Body of pancreas (tissue), 4 donors: ENCODE results near the gene DNAJC11. TPM values are rescaled to one million over a fixed set of nuclear protein-coding genes. Genes with fewer than 3 reads are reported as not detected.

Source experiments
- ATAC-seq: fragments of 150-250 bp; one replicate; pipeline ENCODE4 v1.9.1; 2016
- DNase-seq, 4 donors: peaks; one replicate each; pipeline ENCODE4 v3.0.0-alpha.2; 2019
- H3K27ac ChIP-seq, 4 donors: fragments of 200-600 bp; sonication (generic); 1 replicate in 3 of 4; 2 replicates in 1 of 4; pipeline versions ENCODE4 v1.5.1 to v1.6.1; 2016 to 2019; ENCODE audit warnings: mild to moderate bottlenecking in 1 of 4, mixed read lengths in 1 of 4, moderate library complexity in 1 of 4
- H3K27me3 ChIP-seq, 2 donors: fragments of 200-600 bp; sonication (generic); one replicate each; pipeline ENCODE4 v1.6.0; 2016; ENCODE audit warnings: mild to moderate bottlenecking in 1 of 2
- H3K36me3 ChIP-seq, 2 donors: fragments of 200-600 bp; sonication (generic); replicated peaks in 1 of 2; 2 replicates each; pipeline ENCODE4 v1.5.1; 2016; ENCODE audit warnings: low read depth in 2 of 2; ENCODE audit not compliant: insufficient read depth in 1 of 2
- H3K4me1 ChIP-seq: fragments of 200-600 bp; sonication (generic); one replicate; pipeline ENCODE4 v1.6.0; 2016
- H3K4me3 ChIP-seq, 2 donors: fragments of 200-600 bp; sonication (generic); 1 replicate in 1 of 2; 2 replicates in 1 of 2; pipeline ENCODE4 v1.5.1; 2016 to 2019
- H3K9me3 ChIP-seq, 3 donors: fragments of 200-600 bp; sonication (generic); 1 replicate in 2 of 3; 2 replicates in 1 of 3; pipeline ENCODE4 v1.5.1; 2016
- POLR2A ChIP-seq, 3 donors: fragments of 450-650 bp; IDR thresholded peaks; one replicate each; pipeline ENCODE4 v1.6.1; 2016; ENCODE audit warnings: antibody characterized with exemption in 3 of 3, mild to moderate bottlenecking in 2 of 3
- WGBS, 2 donors: methylation state at CpG; one replicate each; pipeline ENCODE4 v1.1.5; 2017; 5-methylcytosine and 5-hydroxymethylcytosine counted together
- intact Hi-C: fragments of 100-400 bp; cut with DNase I; formaldehyde crosslinking; loops from one replicate; pipeline ENCODE4 v1.15.1; 2023
- total RNA-seq, 2 donors: library from RNA; depleted of rRNA; stranded (reverse); fragments of >200 nt; gene quantifications; one replicate each; pipeline ENCODE4 v1.1.0, GENCODE V29; 2016
- TF ChIP-seq, protein P1 (sequence below), 7 experiments: fragments of 450-650 bp in 4 of 7; fragments of 200-600 bp in 3 of 7; sonication (generic) in 3 of 7; IDR thresholded peaks; one replicate each; pipeline ENCODE4 v1.5.1; 2016 to 2019; ENCODE audit warnings: antibody characterized with exemption in 7 of 7

The DNAJC11 gene
- total RNA-seq, 2 donors from 2014 or later, result 16.1 to 88.3 TPM

DNA sequence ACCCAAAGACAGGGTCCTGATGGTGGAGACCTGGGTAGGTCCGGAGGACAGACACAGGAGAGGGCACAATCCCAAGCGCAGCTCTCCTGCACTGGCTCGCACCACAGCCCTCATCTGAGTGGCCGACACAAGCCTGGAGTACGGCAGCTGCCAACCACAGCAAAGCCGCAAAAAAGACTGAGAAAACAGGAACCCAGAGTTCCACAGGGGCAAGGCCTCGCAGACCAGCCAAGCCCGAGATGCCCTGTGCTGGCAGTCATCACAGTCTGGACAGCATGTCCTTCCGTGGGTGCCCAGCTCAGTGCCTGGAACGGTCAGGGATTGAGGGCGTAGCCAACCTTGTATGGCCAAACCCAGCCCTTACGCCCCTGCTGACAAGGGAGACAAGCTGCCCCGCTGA, 110.4 kb downstream of the DNAJC11 start:
- H3K36me3 ChIP-seq, result peaks cover 10 to 37% of the 10 kb centered on the region in 2 donors
- ATAC-seq (no peak), DNase-seq (peak in 1 of 4 donors; percentile 31)
- H3K4me1 ChIP-seq, result peaks cover 37% of the 10 kb centered on the region
- intact Hi-C loops, result no loop called here
- H3K27me3 ChIP-seq, result no peaks in the 10 kb centered on the region
- H3K4me3 ChIP-seq, result no peak overlapping the region
- H3K9me3 ChIP-seq, result no peaks in the 10 kb centered on the region
- TF ChIP-seq, protein P1, sequence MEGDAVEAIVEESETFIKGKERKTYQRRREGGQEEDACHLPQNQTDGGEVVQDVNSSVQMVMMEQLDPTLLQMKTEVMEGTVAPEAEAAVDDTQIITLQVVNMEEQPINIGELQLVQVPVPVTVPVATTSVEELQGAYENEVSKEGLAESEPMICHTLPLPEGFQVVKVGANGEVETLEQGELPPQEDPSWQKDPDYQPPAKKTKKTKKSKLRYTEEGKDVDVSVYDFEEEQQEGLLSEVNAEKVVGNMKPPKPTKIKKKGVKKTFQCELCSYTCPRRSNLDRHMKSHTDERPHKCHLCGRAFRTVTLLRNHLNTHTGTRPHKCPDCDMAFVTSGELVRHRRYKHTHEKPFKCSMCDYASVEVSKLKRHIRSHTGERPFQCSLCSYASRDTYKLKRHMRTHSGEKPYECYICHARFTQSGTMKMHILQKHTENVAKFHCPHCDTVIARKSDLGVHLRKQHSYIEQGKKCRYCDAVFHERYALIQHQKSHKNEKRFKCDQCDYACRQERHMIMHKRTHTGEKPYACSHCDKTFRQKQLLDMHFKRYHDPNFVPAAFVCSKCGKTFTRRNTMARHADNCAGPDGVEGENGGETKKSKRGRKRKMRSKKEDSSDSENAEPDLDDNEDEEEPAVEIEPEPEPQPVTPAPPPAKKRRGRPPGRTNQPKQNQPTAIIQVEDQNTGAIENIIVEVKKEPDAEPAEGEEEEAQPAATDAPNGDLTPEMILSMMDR (IDR thresholded peaks at IDR 0.05), result no peak
- no peak for TF ChIP-seq POLR2A (IDR thresholded peaks at IDR 0.05)
- H3K27ac ChIP-seq, result no peak overlapping the region
- WGBS, 2 donors, result 76 to 97% methylated on average over 6 to 13 of the region's 13 CpGs

DNA sequence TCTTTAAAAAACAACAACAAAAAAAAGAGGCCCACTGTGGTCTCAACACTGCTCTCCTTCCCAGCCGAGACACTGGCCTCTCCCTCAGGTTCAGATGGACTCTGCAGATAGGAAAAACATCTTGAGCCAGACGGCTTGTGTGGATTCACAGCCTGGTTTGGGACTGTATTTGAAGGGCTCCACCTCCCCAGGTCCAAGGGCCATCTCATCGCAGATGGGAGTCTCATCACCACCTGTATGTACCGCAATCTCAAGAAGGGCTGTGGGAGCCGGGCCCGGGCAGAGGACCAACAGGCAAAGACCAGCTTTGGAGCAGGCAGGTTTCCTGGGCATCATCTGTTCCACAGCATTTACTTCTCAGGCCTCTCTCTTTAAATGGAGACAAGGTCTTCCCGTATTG, 111.6 kb downstream of the DNAJC11 start:
- 81 to 82% methylated on average over 4 to 7 of the region's 7 CpGs for WGBS, 2 donors

DNA sequence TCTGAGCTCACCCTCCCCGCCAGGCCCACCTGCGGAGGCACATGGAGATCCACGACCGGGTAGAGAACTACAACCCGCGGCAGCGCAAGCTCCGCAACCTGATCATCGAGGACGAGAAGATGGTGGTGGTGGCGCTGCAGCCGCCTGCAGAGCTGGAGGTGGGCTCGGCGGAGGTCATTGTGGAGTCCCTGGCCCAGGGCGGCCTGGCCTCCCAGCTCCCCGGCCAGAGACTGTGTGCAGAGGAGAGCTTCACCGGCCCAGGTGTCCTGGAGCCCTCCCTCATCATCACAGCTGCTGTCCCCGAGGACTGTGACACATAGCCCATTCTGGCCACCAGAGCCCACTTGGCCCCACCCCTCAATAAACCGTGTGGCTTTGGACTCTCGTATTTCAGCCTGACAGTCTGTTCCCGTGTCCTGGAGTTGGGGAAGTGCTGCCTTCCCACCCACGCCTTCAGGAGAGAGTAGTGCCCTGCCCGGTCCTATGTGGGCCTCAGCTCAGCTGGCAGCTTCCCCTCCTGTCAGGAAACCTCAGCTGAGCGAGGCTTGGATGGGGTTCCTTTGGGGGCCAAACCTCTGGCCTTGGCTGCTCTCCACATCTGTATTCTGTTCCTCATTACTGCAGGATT, 112.6 kb downstream of the DNAJC11 start:
- DNase-seq (no peak), ATAC-seq (no peak)
- Histone ChIP-seq H3K4me3 (no peak overlapping the region), H3K4me1 (peaks cover 29% of the 10 kb centered on the region), H3K27me3 (no peaks in the 10 kb centered on the region), H3K36me3 (peaks cover 7 to 26% of the 10 kb centered on the region in 2 donors), H3K27ac (peak overlapping the region in 1 of 4 donors; percentile 20), H3K9me3 (no peaks in the 10 kb centered on the region)
- WGBS, 2 donors, result 83 to 94% methylated on average over 3 to 15 of the region's 24 CpGs
- intact Hi-C loops, result no loop called here
- no peak for TF ChIP-seq POLR2A (IDR thresholded peaks at IDR 0.05)

More for the DNA sequence above, 111.6 kb downstream of the DNAJC11 start:
- H3K27me3 ChIP-seq, result no peaks in the 10 kb centered on the region
- no peak overlapping the region for H3K4me3 ChIP-seq
- no peak overlapping the region for H3K27ac ChIP-seq
- H3K4me1 ChIP-seq, result peaks cover 29% of the 10 kb centered on the region
- no peak for TF ChIP-seq POLR2A (IDR thresholded peaks at IDR 0.05)
- TF ChIP-seq, protein P1 (IDR thresholded peaks at IDR 0.05), result no peak
- intact Hi-C loops, result no loop called here
- DNase-seq (no peak), ATAC-seq (no peak)
- H3K36me3 ChIP-seq, result peaks cover 10 to 31% of the 10 kb centered on the region in 2 donors
- no peaks in the 10 kb centered on the region for H3K9me3 ChIP-seq

DNA sequence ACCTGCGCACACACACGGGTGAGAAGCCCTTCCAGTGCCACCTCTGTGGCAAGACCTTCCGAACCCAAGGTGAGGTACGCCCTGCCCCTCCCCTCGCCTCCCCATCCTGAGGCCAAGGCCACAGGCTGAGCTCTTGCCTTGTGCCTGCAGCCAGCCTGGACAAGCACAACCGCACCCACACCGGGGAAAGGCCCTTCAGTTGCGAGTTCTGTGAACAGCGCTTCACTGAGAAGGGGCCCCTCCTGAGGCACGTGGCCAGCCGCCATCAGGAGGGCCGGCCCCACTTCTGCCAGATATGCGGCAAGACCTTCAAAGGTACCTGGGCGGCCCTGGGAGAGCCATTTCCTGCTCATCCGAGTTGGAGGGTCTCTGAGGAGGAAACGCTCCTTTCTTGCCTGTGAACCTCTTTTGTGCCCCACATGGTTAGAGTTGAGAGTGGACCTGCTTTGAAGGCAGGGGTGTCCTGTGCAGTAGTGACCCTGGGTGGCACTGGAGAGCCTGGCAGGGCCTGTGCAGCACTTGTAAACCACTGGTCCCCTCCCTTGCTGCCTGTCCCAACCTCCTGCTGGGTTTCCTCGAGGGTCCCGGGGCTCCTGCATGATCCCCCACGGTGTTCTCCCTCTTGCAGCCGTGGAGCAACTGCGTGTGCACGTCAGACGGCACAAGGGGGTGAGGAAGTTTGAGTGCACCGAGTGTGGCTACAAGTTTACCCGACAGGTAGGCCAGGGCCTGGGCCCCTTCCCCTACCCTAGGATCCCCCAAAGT, 113.3 kb downstream of the DNAJC11 start:
- Histone ChIP-seq H3K36me3 (peaks cover under 1 to 19% of the 10 kb centered on the region in 2 donors), H3K9me3 (no peaks in the 10 kb centered on the region), H3K27me3 (no peaks in the 10 kb centered on the region), H3K27ac (peak overlapping the region in 1 of 4 donors; percentile 42), H3K4me3 (no peak overlapping the region), H3K4me1 (peaks cover 30% of the 10 kb centered on the region)
- peak in 1 of 4 donors; percentile 41 for DNase-seq
- 66% methylated on average over 12 to 24 of the region's 25 CpGs for WGBS, 2 donors
- ATAC-seq, result no peak
- no peak for TF ChIP-seq POLR2A (IDR thresholded peaks at IDR 0.05)
- TF ChIP-seq, protein P1 (IDR thresholded peaks at IDR 0.05), result no peak
- intact Hi-C loops, result no loop called here

- Histone ChIP-seq H3K9me3 (no peaks in the 10 kb centered on the region), H3K36me3 (peaks cover 0 to 11% of the 10 kb centered on the region in 2 donors), H3K4me1 (peaks cover 39% of the 10 kb centered on the region), H3K4me3 (no peak overlapping the region), H3K27ac (peak overlapping the region in 1 of 4 donors; percentile 42), H3K27me3 (no peaks in the 10 kb centered on the region)
- DNase-seq (peak in 3 of 4 donors; percentile 59 to 70 (median 64)), ATAC-seq (peak; percentile 31)
- WGBS, 2 donors, result 31 to 50% methylated on average over 3 to 12 of the region's 13 CpGs
- TF ChIP-seq POLR2A (IDR thresholded peaks at IDR 0.05), result peak in 1 of 3 donors; percentile 12
- TF ChIP-seq, protein P1 (IDR thresholded peaks at IDR 0.05), result no peak
- intact Hi-C loops, result no loop called here
These were observed 114.2 kb downstream of the DNAJC11 start for GRCh38 chr1:6587261-6588005.
